Amygdala (tissue), 56 donors: ENCODE data around the gene PUS7.
"Not testable (repeated sequence)": the region's sequence is repeated elsewhere in the genome, so short reads cannot be mapped to it uniquely, and the experiment has no call there.

Source experiments
- DNase-seq, 56 donors: peaks; one replicate each; lab custom pipeline; 2025; lab: John Stamatoyannopoulos, UW

The PUS7 gene

GRCh38 chr7:105497016-105497415, 25.1 kb downstream of the PUS7 start:
- DNase-seq = no peak

DNA sequence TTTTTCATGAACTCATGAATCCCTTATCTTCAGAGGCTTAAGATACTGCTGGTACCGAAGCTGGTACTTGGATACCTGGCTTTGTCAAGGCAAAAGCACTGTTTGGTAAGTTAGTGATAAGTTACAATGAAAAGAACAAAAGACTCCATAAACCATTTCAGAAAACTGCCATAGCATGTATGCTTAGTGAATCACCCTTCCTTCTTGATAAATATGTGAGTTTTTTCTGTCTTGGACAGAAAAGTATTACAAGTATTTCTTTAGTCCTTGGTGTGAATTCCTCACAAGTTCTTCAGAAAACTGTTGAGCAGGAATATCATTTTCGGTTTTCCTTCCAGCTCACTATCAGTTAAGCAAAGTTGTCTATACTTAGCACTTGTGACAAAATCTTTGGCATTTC, 25.6 kb downstream of the PUS7 start:
- DNase-seq = no peak

DNA sequence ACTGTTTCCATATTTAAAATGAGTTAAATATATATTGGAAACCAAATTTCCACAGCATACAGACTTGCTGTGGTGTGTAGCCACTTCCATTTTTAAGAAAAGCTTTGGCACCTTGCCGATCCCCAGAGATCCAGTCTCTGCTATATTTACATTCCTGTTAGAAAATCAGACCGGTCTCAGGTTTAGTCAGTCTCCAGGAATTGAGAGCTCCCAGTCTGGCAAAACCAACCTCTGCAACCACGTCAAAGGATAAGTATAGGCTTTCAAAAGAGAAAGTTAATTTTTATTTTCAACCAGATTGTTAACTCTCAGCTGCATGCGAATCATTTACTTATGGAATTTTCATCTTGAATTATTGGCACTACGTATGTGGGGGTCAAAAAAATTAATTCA, 28.2 kb downstream of the PUS7 start:
- no peak for DNase-seq

DNA sequence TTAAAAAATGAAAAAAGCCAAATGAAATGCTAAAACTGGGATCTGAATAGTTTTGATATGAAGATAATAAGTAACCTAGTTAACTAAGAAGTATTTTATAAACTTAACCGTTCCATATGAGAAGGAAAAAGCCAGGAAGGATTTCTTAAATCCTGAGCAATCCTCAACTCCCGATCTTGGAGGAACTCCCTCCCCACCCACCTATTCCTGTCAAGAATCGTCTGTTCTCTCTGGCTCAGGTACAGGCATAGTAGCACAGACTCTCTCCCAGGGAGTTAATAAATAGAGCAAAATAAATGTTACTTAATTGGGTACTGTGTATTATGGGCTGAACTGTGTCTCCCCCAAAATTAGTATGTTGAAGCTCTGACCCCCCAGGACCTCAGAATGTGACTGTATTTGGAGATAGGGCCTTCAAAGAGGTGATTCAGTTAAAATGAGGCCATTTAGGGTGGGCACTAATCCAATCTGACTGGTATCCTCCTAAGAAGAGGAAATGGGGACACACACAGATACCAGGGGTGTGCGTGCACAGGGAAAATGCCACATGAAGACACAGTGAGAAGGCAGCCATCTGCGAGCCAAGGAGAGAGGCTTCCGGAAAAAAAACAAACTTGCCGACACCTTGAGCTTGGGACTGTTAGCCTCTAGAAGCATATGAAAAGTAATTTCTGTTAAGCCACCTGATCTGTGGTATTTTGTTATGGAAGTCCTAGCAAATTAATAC, 28.7 kb downstream of the PUS7 start:
- peak in 1 of 56 donors; percentile 1 for DNase-seq

- DNase-seq = no peak
Observed at GRCh38 chr7:105489409-105489808, 32.7 kb downstream of the PUS7 start.

- peak in 4 of 56 donors; percentile 0 to 9 (median 5) for DNase-seq
Observed at GRCh38 chr7:105487579-105488571, 34.2 kb downstream of the PUS7 start.

GRCh38 chr7:105480931-105481330, 41.1 kb downstream of the PUS7 start:
- no peak for DNase-seq

- no peak for DNase-seq
Observed at GRCh38 chr7:105478606-105479005, 43.5 kb downstream of the PUS7 start.

- DNase-seq = no peak
Observed at GRCh38 chr7:105477908-105478307, 44.2 kb downstream of the PUS7 start.

GRCh38 chr7:105474045-105474444, 48.0 kb downstream of the PUS7 start:
- no peak for DNase-seq

- DNase-seq = no peak
Observed at GRCh38 chr7:105473163-105473562, 48.9 kb downstream of the PUS7 start.

DNA sequence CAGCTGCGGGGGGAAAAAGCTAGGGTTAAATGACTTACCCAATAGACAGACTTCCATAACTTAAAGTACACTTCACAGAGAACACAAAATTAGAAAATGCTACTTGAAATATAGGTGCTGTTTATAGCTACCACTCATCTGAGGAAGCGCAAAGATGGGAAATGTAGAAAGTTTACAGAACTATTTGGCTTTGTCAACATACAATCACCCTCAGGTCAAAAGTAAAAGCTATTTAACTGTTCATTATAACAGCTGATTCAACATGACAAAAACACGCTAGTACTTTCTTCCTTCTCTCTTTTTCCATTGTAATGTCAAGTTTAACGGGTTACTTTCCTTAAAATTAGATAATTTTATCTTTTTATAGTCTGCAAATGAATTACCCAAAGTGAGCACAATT, 51.2 kb downstream of the PUS7 start:
- DNase-seq = no peak

DNA sequence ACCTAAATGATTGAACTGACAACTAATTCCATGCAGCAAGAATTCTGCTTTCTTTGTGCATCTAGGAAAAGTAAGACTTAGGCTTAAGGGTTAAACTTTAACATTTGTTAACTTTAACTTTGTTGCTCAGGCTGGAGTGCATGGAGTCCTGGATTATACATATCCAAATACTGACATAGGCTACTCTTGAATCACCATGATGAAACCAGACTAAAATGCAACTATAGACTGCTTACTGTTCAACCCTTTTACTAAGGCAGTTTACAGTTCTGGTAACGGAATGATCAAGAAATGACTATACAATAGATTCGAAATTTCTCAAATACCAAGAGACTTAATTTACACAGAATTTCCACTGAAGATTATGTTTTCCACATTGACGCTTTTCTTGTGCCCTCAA, 52.0 kb downstream of the PUS7 start:
- DNase-seq = no peak

DNA sequence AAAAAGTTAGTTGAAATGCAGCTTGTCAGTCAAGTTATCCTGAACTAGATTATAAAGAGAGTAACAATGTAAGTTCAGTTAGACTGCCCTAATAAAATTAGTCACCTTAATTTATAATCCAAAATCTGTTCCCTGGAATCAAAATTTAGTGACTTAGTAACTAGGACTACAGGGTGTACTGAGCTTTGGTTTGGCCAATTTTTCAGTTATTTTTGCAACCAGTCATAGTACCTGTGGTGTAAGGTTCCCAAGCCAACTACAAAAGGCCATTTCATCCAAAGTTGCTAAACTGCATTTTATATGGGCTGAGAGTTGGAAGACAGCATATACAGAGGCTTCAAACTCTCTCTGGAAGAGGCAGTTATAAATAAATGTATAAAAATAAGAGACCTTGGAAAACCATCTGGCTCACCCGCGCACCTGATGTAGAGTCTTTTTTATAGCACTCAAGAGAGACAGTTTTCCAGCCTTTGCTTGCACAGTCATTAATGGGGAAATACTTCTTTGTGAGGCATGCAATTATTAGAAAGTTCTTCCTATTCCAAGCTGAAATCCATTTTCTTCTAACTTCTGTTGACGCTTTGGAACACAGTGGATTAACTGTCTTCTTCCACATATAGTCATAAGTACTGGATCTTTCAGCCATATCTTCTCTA, 59.2 kb downstream of the PUS7 start:
- peak in 5 of 56 donors; percentile 1 to 8 (median 2) for DNase-seq

GRCh38 chr7:105461518-105461917, 60.6 kb downstream of the PUS7 start:
- no peak for DNase-seq

DNA sequence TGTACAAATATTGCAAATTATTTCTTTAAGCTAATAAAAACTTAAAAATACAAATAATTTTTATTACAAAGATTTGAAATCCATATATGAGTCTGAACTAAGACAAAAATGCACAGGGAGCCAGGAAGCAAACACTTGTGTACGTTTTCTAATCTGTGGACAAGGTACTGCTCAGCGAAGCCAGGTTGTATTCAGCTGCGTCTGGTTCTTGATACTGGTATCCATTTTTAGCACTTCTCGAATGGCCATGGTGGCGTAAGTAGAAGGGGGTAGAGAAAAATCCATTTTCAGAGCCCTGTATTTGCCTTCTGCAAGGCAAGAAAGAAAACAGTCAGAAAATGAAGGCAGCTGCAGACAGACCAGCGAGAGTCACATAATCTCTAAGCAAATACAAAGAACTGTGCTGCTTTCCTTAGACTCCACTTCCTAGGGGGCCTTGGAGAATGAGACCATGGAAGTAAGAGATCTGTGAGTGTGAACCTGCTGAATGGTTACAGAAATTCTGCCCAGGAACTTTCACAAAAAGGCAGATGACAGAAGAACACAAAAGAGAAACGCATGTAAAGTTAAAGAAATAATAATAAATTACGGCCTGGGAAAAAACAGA, 64.3 kb downstream of the PUS7 start:
- DNase-seq = no peak

GRCh38 chr7:105454921-105455320, 67.2 kb downstream of the PUS7 start:
- DNase-seq = no peak

DNA sequence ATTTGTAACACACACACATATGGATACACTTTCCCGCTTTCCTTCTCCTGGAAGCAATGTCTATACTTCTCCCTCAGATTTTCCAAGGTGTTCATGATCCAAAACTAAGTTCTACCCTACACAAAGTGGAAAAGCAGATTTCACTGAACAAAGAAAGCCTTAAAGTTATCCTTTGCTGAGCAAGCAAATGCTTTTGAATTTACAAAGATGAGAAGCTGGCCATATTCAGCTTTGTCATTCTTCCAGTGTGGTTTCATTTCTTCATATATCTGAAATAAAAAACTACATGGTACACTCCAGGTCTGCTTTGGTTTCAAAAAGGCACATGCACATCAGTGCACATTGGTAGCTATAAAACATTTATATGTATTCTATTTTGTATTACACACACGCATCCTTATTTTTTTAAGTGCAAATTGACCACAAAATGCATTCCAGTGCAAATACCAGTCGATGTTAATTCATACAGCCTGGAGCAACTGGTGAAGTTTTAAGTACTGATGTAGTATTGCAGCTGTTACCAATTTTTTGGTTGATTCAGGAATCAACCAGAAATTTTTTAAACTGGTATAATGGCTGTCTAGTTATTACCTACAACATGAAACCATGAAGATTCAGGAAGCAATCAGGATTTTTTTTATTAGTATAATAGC, 67.8 kb downstream of the PUS7 start:
- no peak for DNase-seq

DNA sequence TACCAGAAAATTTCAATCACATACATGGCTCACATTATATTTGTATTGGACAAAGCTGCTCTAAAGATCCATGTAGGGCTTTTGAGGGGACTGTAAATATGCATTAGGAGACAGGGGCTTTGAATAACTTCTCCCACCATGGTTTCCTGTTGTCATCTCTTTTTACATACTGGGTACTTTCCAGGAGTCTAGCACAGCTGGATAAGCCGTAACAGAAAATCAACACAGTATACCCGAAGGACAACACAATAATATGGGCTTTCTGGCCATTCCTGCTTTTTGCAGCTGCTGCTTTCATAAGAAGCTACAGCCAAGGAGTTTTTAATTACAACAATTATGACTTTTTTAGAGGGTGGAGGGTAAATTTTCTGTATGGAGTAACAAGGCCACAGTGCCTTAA, 70.0 kb downstream of the PUS7 start:
- DNase-seq = no peak

DNA sequence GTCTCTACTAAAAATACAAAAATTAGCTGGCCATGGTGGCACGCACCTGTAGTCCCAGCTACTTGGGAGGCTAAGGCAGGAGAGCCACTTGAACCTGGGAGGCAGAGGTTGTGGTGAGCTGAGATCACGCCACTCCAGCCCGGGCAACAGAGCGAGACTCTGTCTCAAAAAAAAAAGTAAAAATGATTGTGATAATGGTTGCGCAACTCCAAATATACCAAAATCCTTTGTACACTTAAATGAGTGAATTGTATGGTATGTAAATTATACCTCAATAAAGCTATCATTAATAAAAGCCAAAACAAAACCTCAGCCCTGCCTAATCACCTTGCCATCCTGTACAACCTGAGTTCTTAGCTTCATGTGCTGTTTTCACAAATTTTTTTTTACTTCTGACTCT, 71.2 kb downstream of the PUS7 start:
- not testable (repeated sequence) for DNase-seq
